OCI-LY3 (cell line): ENCODE results near the gene ZNF385C.

Source experiments
- EZH2phosphoT487 ChIP-seq: fragments of 200-600 bp; shearing (Covaris generic); IDR thresholded peaks from 2 replicates; pipeline ENCODE4 v1.6.1; 2018; ENCODE audit warnings: antibody characterized with exemption, mixed run types, low read depth
- TF ChIP-seq, protein P1 (sequence below): fragments of 200-600, 300-600 bp; sonication (generic); IDR thresholded peaks from 2 replicates; pipeline ENCODE4 v1.5.1; 2014; ENCODE audit warnings: antibody characterized with exemption, low read length, low read depth

DNA sequence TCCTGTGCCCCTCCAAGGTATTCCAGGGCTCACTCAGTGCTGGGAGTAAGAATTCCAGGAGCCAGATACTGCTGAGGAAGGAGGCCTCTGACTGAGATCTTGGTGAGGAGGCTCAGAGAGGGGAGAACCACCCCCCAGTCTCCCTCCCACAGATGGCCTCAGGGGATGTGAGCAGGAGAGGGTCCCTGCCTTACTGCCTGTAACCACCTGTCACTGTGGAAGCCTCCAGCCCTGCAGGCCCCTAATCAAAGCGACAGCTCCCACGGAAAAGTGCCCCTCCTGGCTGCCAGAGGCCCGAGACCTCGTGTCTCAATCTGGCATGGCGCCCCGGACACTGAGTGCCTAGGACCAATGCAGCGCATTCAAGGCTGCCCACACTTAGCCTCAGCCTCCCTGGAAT is 40.2 kb downstream of the ZNF385C start:
- TF ChIP-seq, protein P1, sequence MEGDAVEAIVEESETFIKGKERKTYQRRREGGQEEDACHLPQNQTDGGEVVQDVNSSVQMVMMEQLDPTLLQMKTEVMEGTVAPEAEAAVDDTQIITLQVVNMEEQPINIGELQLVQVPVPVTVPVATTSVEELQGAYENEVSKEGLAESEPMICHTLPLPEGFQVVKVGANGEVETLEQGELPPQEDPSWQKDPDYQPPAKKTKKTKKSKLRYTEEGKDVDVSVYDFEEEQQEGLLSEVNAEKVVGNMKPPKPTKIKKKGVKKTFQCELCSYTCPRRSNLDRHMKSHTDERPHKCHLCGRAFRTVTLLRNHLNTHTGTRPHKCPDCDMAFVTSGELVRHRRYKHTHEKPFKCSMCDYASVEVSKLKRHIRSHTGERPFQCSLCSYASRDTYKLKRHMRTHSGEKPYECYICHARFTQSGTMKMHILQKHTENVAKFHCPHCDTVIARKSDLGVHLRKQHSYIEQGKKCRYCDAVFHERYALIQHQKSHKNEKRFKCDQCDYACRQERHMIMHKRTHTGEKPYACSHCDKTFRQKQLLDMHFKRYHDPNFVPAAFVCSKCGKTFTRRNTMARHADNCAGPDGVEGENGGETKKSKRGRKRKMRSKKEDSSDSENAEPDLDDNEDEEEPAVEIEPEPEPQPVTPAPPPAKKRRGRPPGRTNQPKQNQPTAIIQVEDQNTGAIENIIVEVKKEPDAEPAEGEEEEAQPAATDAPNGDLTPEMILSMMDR = no peak
- no peak for TF ChIP-seq EZH2phosphoT487
